GM12872 (cell line): ENCODE results near the gene DPYSL4.

ENCODE experiments used
- TF ChIP-seq, protein P1 (sequence below): IDR thresholded peaks from 3 replicates; pipeline ENCODE4 v1.5.1; 2011; ENCODE audit warnings: low read depth, mild to moderate bottlenecking, low read length, moderate library complexity; ENCODE audit not compliant: insufficient read depth

Gene DPYSL4

DNA sequence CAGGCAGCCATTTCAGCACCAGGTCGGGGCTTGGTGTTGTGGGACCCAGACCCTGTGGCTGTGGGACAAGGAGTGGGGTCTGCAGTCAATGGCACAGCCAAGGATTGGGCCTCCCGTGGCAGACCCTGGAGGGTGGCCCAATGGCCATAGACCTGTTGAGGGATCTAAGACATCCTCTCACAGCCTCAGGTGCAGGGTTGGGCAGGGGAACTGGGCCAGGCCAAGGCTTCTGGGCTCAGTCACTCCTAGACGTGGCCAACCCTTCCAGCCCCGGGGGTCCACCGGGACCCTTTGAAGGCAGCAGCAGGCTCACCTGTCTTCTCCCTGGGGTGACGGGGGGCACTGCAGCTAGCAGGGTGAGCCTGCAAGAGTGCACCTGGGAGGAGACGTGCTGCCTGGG, 45.7 kb upstream of the DPYSL4 start:
- TF ChIP-seq, protein P1, sequence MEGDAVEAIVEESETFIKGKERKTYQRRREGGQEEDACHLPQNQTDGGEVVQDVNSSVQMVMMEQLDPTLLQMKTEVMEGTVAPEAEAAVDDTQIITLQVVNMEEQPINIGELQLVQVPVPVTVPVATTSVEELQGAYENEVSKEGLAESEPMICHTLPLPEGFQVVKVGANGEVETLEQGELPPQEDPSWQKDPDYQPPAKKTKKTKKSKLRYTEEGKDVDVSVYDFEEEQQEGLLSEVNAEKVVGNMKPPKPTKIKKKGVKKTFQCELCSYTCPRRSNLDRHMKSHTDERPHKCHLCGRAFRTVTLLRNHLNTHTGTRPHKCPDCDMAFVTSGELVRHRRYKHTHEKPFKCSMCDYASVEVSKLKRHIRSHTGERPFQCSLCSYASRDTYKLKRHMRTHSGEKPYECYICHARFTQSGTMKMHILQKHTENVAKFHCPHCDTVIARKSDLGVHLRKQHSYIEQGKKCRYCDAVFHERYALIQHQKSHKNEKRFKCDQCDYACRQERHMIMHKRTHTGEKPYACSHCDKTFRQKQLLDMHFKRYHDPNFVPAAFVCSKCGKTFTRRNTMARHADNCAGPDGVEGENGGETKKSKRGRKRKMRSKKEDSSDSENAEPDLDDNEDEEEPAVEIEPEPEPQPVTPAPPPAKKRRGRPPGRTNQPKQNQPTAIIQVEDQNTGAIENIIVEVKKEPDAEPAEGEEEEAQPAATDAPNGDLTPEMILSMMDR: no peak

DNA sequence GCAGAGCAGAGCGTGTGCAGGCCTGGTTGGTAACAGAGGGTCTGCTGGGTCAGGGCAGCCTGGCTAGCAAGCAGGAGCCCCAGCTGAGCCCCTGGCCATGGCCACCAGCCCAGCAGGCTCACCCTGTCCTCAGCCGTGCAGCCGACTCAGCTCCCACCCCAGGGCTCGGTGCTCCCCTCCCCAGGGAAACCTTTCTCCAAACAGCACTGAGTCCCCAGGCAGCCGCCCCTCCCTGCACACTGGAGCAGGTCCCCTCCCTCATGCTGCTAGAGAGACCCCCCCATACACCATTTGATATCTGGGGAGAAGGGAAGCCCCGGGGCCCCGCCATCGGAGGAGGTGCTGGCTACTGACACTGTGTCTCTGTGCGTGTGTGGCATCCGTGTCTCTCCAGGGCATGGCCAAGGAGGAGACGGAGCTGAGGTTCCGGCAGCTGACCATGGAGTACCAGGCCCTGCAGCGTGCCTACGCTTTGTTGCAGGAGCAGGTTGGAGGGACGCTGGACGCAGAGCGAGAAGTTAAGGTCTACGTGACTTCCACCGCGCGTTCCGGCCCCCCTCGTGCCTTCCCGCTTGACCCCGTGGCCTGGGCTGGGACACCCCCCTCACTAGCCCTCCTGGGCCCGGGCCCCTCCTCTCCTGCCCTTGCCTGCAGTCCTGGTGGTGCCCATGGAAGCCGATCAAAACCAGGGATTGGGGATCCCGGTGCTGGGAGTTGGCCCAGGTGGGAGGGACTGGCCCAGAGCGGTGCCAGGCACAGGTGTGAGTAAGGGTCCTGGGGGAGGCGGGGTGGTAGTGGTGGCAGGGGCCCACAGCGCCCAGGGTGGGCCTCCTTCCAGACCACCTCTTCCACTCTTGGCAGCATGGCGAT, 45.0 kb upstream of the DPYSL4 start:
- TF ChIP-seq, protein P1: no peak

- TF ChIP-seq, protein P1: peak; percentile 88
Measured at GRCh38 chr10:132142396-132143161, 44.2 kb upstream of the DPYSL4 start.

DNA sequence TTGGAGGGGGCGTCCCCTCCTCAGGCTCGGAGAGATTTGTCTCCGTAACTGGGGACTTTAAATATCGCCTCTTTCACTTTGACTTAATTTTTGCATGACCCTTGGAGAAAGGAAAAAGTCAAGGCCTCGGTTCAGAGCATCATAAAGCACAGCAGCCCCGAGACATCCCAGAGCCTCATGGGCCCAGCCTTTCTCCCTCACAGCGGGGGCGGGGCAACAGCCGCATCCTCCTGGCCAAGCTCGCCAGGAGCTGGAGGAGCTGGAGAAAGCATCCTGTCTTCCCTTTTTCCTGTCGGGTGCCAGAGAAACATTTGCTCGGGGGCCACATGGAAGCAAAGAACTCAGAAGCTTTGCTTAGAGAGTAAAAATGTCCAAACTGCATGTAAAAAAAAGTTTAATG, 43.6 kb upstream of the DPYSL4 start:
- TF ChIP-seq, protein P1: no peak

DNA sequence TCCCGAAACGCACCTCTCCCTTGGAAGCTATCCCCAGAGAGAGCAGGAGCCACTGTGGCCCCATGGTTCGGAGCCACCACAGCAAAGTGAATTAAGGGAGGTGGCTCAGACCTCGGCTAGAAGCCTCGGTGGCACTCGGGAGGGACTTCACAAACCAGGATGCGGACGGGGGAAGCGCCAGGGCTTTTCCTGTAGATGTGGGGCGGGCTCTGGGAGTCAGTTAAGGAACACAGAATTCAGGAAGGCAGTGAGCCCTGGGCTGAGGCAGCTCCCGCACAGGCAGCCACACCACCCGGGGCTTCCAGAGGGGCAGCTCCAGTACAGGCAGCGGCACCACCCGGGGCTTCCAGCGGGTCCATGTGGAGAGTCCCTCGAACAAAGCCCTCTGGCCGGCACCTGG, 42.7 kb upstream of the DPYSL4 start:
- TF ChIP-seq, protein P1: no peak

- TF ChIP-seq, protein P1: no peak
Measured at GRCh38 chr10:132145002-132145401, 41.7 kb upstream of the DPYSL4 start.

- TF ChIP-seq, protein P1: no peak
Measured at GRCh38 chr10:132145521-132146185, 41.1 kb upstream of the DPYSL4 start.
